IgD-negative memory B cell (primary cell): ENCODE data around the gene FAS. TPM values are rescaled to one million over a fixed set of nuclear protein-coding genes. Genes with fewer than 3 reads are reported as not detected.

Source experiments
- H3K27ac Mint-ChIP-seq, 3 donors: one replicate each; pipeline ENCODE4 v1.8.0; 2020 to 2022; ENCODE audit warnings: mild to moderate bottlenecking in 3 of 3, mixed read lengths in 3 of 3, moderate library complexity in 1 of 3
- H3K27me3 Mint-ChIP-seq: one replicate; pipeline ENCODE4 v1.8.0; 2021; ENCODE audit warnings: mixed read lengths
- H3K36me3 Mint-ChIP-seq: one replicate; pipeline ENCODE4 v1.8.0; 2020; ENCODE audit warnings: mild to moderate bottlenecking, mixed read lengths
- H3K4me1 Mint-ChIP-seq, 3 donors: one replicate each; pipeline ENCODE4 v1.8.0; 2020 to 2022; ENCODE audit warnings: mixed read lengths in 3 of 3, mild to moderate bottlenecking in 1 of 3
- H3K4me3 Mint-ChIP-seq, 4 donors: one replicate each; pipeline ENCODE4 v1.8.0; 2020 to 2022; ENCODE audit warnings: mild to moderate bottlenecking in 4 of 4, mixed read lengths in 4 of 4, moderate library complexity in 3 of 4
- H3K9me3 Mint-ChIP-seq, 3 donors: one replicate each; pipeline ENCODE4 v1.8.0; 2020 to 2021; ENCODE audit warnings: mixed read lengths in 3 of 3, mild to moderate bottlenecking in 1 of 3
- polyA plus RNA-seq: library from polyadenylated mRNA; unstranded; fragments of 300-500 nt; fragmentation: Illumina TruSeq; gene quantifications from one replicate; pipeline ENCODE4 v1.2.3, GENCODE V29; 2021

FAS gene
- polyA plus RNA-seq, 1 donor from 2014 or later = 11.1 TPM

- Mint-ChIP-seq H3K36me3 (no peaks in the 10 kb centered on the region), H3K4me3 (no peak overlapping the region), H3K9me3 (no peaks in the 10 kb centered on the region), H3K4me1 (peaks cover 0 to 2% (median 0%) of the 10 kb centered on the region in 3 donors), H3K27me3 (no peaks in the 10 kb centered on the region), H3K27ac (no peak overlapping the region)
These were observed 9.8 kb upstream of the FAS start for GRCh38 chr10:88980800-88981199.

- Mint-ChIP-seq H3K9me3 (peaks cover 0 to 2% (median 1%) of the 10 kb centered on the region in 3 donors), H3K4me3 (no peak overlapping the region), H3K27ac (peak overlapping the region in 1 of 3 donors; percentile 45), H3K27me3 (no peaks in the 10 kb centered on the region), H3K4me1 (peaks cover 0 to 4% (median under 1%) of the 10 kb centered on the region in 3 donors), H3K36me3 (no peaks in the 10 kb centered on the region)
These were observed 9.2 kb upstream of the FAS start for GRCh38 chr10:88981435-88981834.

- peaks cover 0 to 6% (median 2%) of the 10 kb centered on the region in 3 donors for H3K4me1 Mint-ChIP-seq
- no peak overlapping the region for H3K4me3 Mint-ChIP-seq
- H3K27ac Mint-ChIP-seq = no peak overlapping the region
- H3K9me3 Mint-ChIP-seq = peaks cover 0 to 3% (median 3%) of the 10 kb centered on the region in 3 donors
- H3K27me3 Mint-ChIP-seq = no peaks in the 10 kb centered on the region
- no peaks in the 10 kb centered on the region for H3K36me3 Mint-ChIP-seq
These were observed 8.2 kb upstream of the FAS start for GRCh38 chr10:88982366-88982765.

- Mint-ChIP-seq H3K4me1 (peaks cover 4 to 8% (median 5%) of the 10 kb centered on the region in 3 donors), H3K27ac (no peak overlapping the region), H3K9me3 (peaks cover 0 to 3% (median 3%) of the 10 kb centered on the region in 3 donors), H3K4me3 (no peak overlapping the region), H3K27me3 (no peaks in the 10 kb centered on the region), H3K36me3 (no peaks in the 10 kb centered on the region)
These were observed 7.4 kb upstream of the FAS start for GRCh38 chr10:88983206-88983605.

GRCh38 chr10:88983939-88984338 lies 6.7 kb upstream of the FAS start:
- H3K9me3 Mint-ChIP-seq = peaks cover 0 to 3% (median 3%) of the 10 kb centered on the region in 3 donors
- no peak overlapping the region for H3K4me3 Mint-ChIP-seq
- no peaks in the 10 kb centered on the region for H3K36me3 Mint-ChIP-seq
- peak overlapping the region in 2 of 3 donors; percentile 3 to 59 for H3K27ac Mint-ChIP-seq
- H3K27me3 Mint-ChIP-seq = no peaks in the 10 kb centered on the region
- H3K4me1 Mint-ChIP-seq = peaks cover 4 to 8% (median 5%) of the 10 kb centered on the region in 3 donors

GRCh38 chr10:88984525-88984924 lies 6.1 kb upstream of the FAS start:
- H3K4me1 Mint-ChIP-seq = peaks cover 6 to 10% (median 7%) of the 10 kb centered on the region in 3 donors
- H3K9me3 Mint-ChIP-seq = peaks cover 0 to 3% (median 3%) of the 10 kb centered on the region in 3 donors
- H3K36me3 Mint-ChIP-seq = no peaks in the 10 kb centered on the region
- H3K27me3 Mint-ChIP-seq = no peaks in the 10 kb centered on the region
- no peak overlapping the region for H3K4me3 Mint-ChIP-seq
- H3K27ac Mint-ChIP-seq = peak overlapping the region in 2 of 3 donors; percentile 3 to 33

- Mint-ChIP-seq H3K27ac (peak overlapping the region; percentile 4 to 82 (median 52)), H3K27me3 (no peaks in the 10 kb centered on the region), H3K9me3 (peaks cover 0 to 3% (median 3%) of the 10 kb centered on the region in 3 donors), H3K4me3 (peak overlapping the region in 2 of 4 donors; percentile 9 to 58), H3K36me3 (no peaks in the 10 kb centered on the region), H3K4me1 (peaks cover 18 to 23% (median 22%) of the 10 kb centered on the region in 3 donors)
These were observed 3.9 kb upstream of the FAS start for GRCh38 chr10:88986549-88987242.

- Mint-ChIP-seq H3K4me1 (peaks cover 23 to 29% (median 25%) of the 10 kb centered on the region in 3 donors), H3K27ac (no peak overlapping the region), H3K27me3 (no peaks in the 10 kb centered on the region), H3K9me3 (peaks cover 0 to 3% (median 3%) of the 10 kb centered on the region in 3 donors), H3K4me3 (no peak overlapping the region), H3K36me3 (no peaks in the 10 kb centered on the region)
These were observed 3.3 kb upstream of the FAS start for GRCh38 chr10:88987243-88987725.

- no peaks in the 10 kb centered on the region for H3K36me3 Mint-ChIP-seq
- H3K27ac Mint-ChIP-seq = no peak overlapping the region
- H3K27me3 Mint-ChIP-seq = no peaks in the 10 kb centered on the region
- H3K4me3 Mint-ChIP-seq = peak overlapping the region in 1 of 4 donors; percentile 44
- H3K9me3 Mint-ChIP-seq = peaks cover 0 to 3% (median 3%) of the 10 kb centered on the region in 3 donors
- H3K4me1 Mint-ChIP-seq = peaks cover 25 to 32% (median 27%) of the 10 kb centered on the region in 3 donors
These were observed 2.8 kb upstream of the FAS start for GRCh38 chr10:88987840-88988239.

- Mint-ChIP-seq H3K27me3 (no peaks in the 10 kb centered on the region), H3K27ac (peak overlapping the region; percentile 83 to 96 (median 95)), H3K36me3 (peaks cover 2% of the 10 kb centered on the region), H3K4me3 (peak overlapping the region in 3 of 4 donors; percentile 93 to 100 (median 98)), H3K9me3 (peaks cover 0 to 3% (median 3%) of the 10 kb centered on the region in 3 donors), H3K4me1 (peaks cover 27 to 40% (median 34%) of the 10 kb centered on the region in 3 donors)
These were observed 1.2 kb upstream of the FAS start for GRCh38 chr10:88989423-88989822.

GRCh38 chr10:88989824-88990383 lies 694 bp upstream of the FAS start:
- Mint-ChIP-seq H3K9me3 (peaks cover 0 to 3% (median 3%) of the 10 kb centered on the region in 3 donors), H3K4me1 (peaks cover 27 to 40% (median 34%) of the 10 kb centered on the region in 3 donors), H3K27ac (peak overlapping the region; percentile 83 to 96 (median 95)), H3K4me3 (peak overlapping the region; percentile 93 to 100 (median 98)), H3K27me3 (no peaks in the 10 kb centered on the region), H3K36me3 (peaks cover 2% of the 10 kb centered on the region)

GRCh38 chr10:88991161-88991898 lies 732 bp downstream of the FAS start:
- Mint-ChIP-seq H3K27ac (peak overlapping the region; percentile 84 to 96 (median 95)), H3K36me3 (peaks cover 2% of the 10 kb centered on the region), H3K9me3 (peaks cover 0 to 3% (median 2%) of the 10 kb centered on the region in 3 donors), H3K4me3 (peak overlapping the region; percentile 93 to 100 (median 98)), H3K4me1 (peaks cover 38 to 54% (median 47%) of the 10 kb centered on the region in 3 donors), H3K27me3 (no peaks in the 10 kb centered on the region)

GRCh38 chr10:88991899-88992320 lies 1.3 kb downstream of the FAS start:
- Mint-ChIP-seq H3K9me3 (no peaks in the 10 kb centered on the region), H3K27ac (peak overlapping the region; percentile 84 to 96 (median 95)), H3K4me3 (peak overlapping the region; percentile 93 to 100 (median 98)), H3K4me1 (peaks cover 39 to 58% (median 49%) of the 10 kb centered on the region in 3 donors), H3K27me3 (no peaks in the 10 kb centered on the region), H3K36me3 (peaks cover 2% of the 10 kb centered on the region)

- H3K4me3 Mint-ChIP-seq = peak overlapping the region; percentile 67 to 100 (median 81)
These were observed 2.4 kb downstream of the FAS start for GRCh38 chr10:88992921-88993524.

More at GRCh38 chr10:88992921-88993524, 2.4 kb downstream of the FAS start:
- Mint-ChIP-seq H3K9me3 (no peaks in the 10 kb centered on the region), H3K27ac (peak overlapping the region in 2 of 3 donors; percentile 30 to 61), H3K4me1 (peaks cover 44 to 61% (median 51%) of the 10 kb centered on the region in 3 donors), H3K36me3 (peaks cover 2% of the 10 kb centered on the region), H3K27me3 (no peaks in the 10 kb centered on the region)
